Osteoblast (primary cell): ENCODE results near the gene MAPK1IP1L. TPM values are rescaled to one million over a fixed set of nuclear protein-coding genes. Genes with fewer than 3 reads are reported as not detected.

Source experiments
- DNase-seq: peaks from one replicate; pipeline ENCODE4 v3.0.0; 2011; ENCODE audit warnings: low spot score, mixed read lengths; ENCODE audit not compliant: insufficient read length; ENCODE audit errors: missing footprints
- H2AFZ ChIP-seq: 2 replicates; pipeline ENCODE4 v1.6.0; 2011; ENCODE audit warnings: mild to moderate bottlenecking, low read length
- H3K27ac ChIP-seq: 2 replicates; pipeline ENCODE4 v1.5.1; 2011; ENCODE audit warnings: mild to moderate bottlenecking, low read depth, low read length, moderate library complexity
- H3K27me3 ChIP-seq: 2 replicates; pipeline ENCODE4 v1.6.0; 2012; ENCODE audit warnings: mild to moderate bottlenecking, control low read depth, inconsistent platforms, low read length, moderate library complexity; ENCODE audit not compliant: insufficient read depth
- H3K36me3 ChIP-seq: 2 replicates; pipeline ENCODE4 v1.5.1; 2011; ENCODE audit warnings: mild to moderate bottlenecking, low read length, control low read depth, moderate library complexity; ENCODE audit not compliant: insufficient read depth
- H3K4me1 ChIP-seq: 2 replicates; pipeline ENCODE4 v1.5.1; 2011; ENCODE audit warnings: mild to moderate bottlenecking, low read length, control low read depth, moderate library complexity; ENCODE audit not compliant: insufficient read depth
- H3K4me2 ChIP-seq: 2 replicates; pipeline ENCODE4 v1.6.0; 2011; ENCODE audit warnings: mild to moderate bottlenecking, low read length; ENCODE audit not compliant: insufficient read depth
- H3K4me3 ChIP-seq: fragments of 200-600 bp; sonication (generic); 3 replicates; pipeline ENCODE4 v1.5.1; 2012; ENCODE audit warnings: mild to moderate bottlenecking, low read length, inconsistent platforms; ENCODE audit not compliant: insufficient read depth
- H3K79me2 ChIP-seq: 2 replicates; pipeline ENCODE4 v1.6.0; 2012; ENCODE audit warnings: mild to moderate bottlenecking, low read length, control low read depth, inconsistent platforms; ENCODE audit not compliant: insufficient read depth
- H3K9me3 ChIP-seq: 2 replicates; pipeline ENCODE4 v1.5.1; 2011; ENCODE audit warnings: low read depth, low read length, control low read depth
- H4K20me1 ChIP-seq: 2 replicates; pipeline ENCODE4 v1.6.0; 2012; ENCODE audit warnings: mild to moderate bottlenecking, low read length, control low read depth; ENCODE audit not compliant: insufficient read depth
- total RNA-seq: library from RNA; depleted of rRNA; stranded (reverse); fragments of >200 nt; gene quantifications from 2 replicates; pipeline ENCODE4 v1.2.3, GENCODE V29; 2012
- TF ChIP-seq, protein P1 (sequence below): IDR thresholded peaks from 2 replicates; pipeline ENCODE4 v1.5.1; 2011; ENCODE audit warnings: mild to moderate bottlenecking, low read depth, low read length, moderate library complexity; ENCODE audit errors: extremely low read depth

MAPK1IP1L gene
- total RNA-seq, 1 donor = 42.0 TPM

DNA sequence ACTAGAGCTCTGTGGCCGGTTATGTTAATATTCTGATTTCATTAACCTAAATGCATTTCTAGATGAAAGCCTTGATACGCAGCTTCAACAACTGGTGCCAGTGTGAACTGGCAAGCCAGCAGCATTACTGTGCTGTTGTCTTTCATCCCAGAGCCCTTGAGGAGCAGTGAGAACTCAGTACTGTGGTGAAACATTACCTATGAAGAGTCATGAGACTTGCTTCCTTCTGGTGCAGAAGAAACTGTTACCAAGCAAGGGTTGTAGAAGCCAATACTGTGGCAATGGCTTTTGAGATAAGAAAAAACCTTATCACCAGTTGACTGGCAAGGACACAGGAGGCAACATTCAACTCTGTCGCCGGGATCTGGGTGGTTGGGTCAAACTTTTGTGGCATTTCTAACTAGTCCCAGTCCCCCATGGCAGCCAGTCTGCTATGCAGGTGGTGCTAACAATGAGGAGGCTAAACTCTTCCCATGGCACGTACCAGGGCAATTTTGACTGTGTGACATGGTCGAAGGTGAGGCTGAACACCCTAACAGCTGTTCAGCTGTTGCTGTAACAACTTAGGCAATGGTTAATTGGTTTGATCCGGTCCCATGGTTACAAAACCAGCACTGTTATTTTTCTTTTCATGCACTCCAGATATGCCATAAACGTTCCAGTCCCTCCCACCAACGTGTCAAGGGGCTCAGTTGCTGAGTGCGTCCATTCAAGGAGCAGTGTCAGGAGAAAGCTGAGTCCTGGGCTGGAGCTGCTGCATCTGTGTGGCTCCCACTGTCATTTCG lies 65.0 kb downstream of the MAPK1IP1L start:
- DNase-seq = no peak
- Histone ChIP-seq H2AFZ (no peak overlapping the region), H3K79me2 (no peaks in the 10 kb centered on the region), H4K20me1 (no peaks in the 10 kb centered on the region), H3K36me3 (no peaks in the 10 kb centered on the region), H3K27me3 (no peaks in the 10 kb centered on the region), H3K9me3 (no peaks in the 10 kb centered on the region), H3K27ac (no peak overlapping the region), H3K4me3 (no peak overlapping the region), H3K4me2 (no peak overlapping the region), H3K4me1 (peaks cover 6% of the 10 kb centered on the region)
- TF ChIP-seq, protein P1, sequence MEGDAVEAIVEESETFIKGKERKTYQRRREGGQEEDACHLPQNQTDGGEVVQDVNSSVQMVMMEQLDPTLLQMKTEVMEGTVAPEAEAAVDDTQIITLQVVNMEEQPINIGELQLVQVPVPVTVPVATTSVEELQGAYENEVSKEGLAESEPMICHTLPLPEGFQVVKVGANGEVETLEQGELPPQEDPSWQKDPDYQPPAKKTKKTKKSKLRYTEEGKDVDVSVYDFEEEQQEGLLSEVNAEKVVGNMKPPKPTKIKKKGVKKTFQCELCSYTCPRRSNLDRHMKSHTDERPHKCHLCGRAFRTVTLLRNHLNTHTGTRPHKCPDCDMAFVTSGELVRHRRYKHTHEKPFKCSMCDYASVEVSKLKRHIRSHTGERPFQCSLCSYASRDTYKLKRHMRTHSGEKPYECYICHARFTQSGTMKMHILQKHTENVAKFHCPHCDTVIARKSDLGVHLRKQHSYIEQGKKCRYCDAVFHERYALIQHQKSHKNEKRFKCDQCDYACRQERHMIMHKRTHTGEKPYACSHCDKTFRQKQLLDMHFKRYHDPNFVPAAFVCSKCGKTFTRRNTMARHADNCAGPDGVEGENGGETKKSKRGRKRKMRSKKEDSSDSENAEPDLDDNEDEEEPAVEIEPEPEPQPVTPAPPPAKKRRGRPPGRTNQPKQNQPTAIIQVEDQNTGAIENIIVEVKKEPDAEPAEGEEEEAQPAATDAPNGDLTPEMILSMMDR = no peak

GRCh38 chr14:55117803-55118441 lies 66.5 kb downstream of the MAPK1IP1L start:
- Histone ChIP-seq H3K27ac (peak overlapping the region; percentile 27), H4K20me1 (no peaks in the 10 kb centered on the region), H2AFZ (peak overlapping the region; percentile 73), H3K4me1 (peaks cover 15% of the 10 kb centered on the region), H3K4me2 (no peak overlapping the region), H3K79me2 (no peaks in the 10 kb centered on the region), H3K27me3 (no peaks in the 10 kb centered on the region), H3K4me3 (no peak overlapping the region), H3K9me3 (no peaks in the 10 kb centered on the region), H3K36me3 (no peaks in the 10 kb centered on the region)
- TF ChIP-seq, protein P1 = no peak
- DNase-seq = no peak

- Histone ChIP-seq H3K4me3 (no peak overlapping the region), H3K27me3 (no peaks in the 10 kb centered on the region), H3K27ac (peak overlapping the region; percentile 27), H3K36me3 (no peaks in the 10 kb centered on the region), H3K9me3 (no peaks in the 10 kb centered on the region), H4K20me1 (no peaks in the 10 kb centered on the region), H3K4me2 (no peak overlapping the region), H3K4me1 (peaks cover 20% of the 10 kb centered on the region), H2AFZ (peak overlapping the region; percentile 73), H3K79me2 (no peaks in the 10 kb centered on the region)
- no peak for DNase-seq
- TF ChIP-seq, protein P1 = no peak
Measured at GRCh38 chr14:55118761-55119160, 67.3 kb downstream of the MAPK1IP1L start.

Other genes starting within 250 kb of the MAPK1IP1L start
- gene GCH1, start 148.8 kb upstream of the MAPK1IP1L start, total RNA-seq = 2.7 and 3.3 TPM in 2 replicates
- 4.3 and 9.4 TPM in 2 replicates for gene WDHD1, start 24.5 kb upstream of the MAPK1IP1L start, total RNA-seq
- 15.6 and 16.8 TPM in 2 replicates for gene SOCS4, start 24.4 kb upstream of the MAPK1IP1L start, total RNA-seq
- gene LGALS3, start 77.6 kb downstream of the MAPK1IP1L start, total RNA-seq = 368 and 433 TPM in 2 replicates
- gene DLGAP5, start 139.9 kb downstream of the MAPK1IP1L start, total RNA-seq = 4.1 and 5.1 TPM in 2 replicates
- 24.2 and 24.6 TPM in 2 replicates for gene FBXO34, start 219.8 kb downstream of the MAPK1IP1L start, total RNA-seq